ENCODE results near the gene MCF2.
A peak's percentile ranks its signal among the peaks of the same experiment; 100 is the strongest.
"Not testable (repeated sequence)": the region's sequence is repeated elsewhere in the genome, so short reads cannot be mapped to it uniquely, and the experiment has no call there.

Gene MCF2

GRCh38 chrX:139708067-139708466, at the start of gene MCF2:
Gene MCF2, minus strand, starts transcription at chrX:139708167. Its CDS starts 56,423 bp downstream, at chrX:139651744.
- DNase-seq, result no peak

- no peak for DNase-seq
Observed at GRCh38 chrX:139751053-139751452, 43.1 kb upstream of the MCF2 start.

- DNase-seq, result no peak
Observed at GRCh38 chrX:139750390-139750789, 42.4 kb upstream of the MCF2 start.

- DNase-seq, result no peak
Observed at GRCh38 chrX:139739138-139739537, 31.2 kb upstream of the MCF2 start.

GRCh38 chrX:139738581-139738980, 30.6 kb upstream of the MCF2 start:
- DNase-seq, result peak in 1 of 2 experiments; percentile 65

- DNase-seq, result no peak
Observed at GRCh38 chrX:139736151-139736550, 28.2 kb upstream of the MCF2 start.

GRCh38 chrX:139734996-139735395, 27.0 kb upstream of the MCF2 start:
- no peak for DNase-seq

GRCh38 chrX:139725720-139726119, 17.8 kb upstream of the MCF2 start:
- DNase-seq, result no peak

- DNase-seq, result no peak
Observed at GRCh38 chrX:139724626-139725025, 16.7 kb upstream of the MCF2 start.

- no peak for DNase-seq
Observed at GRCh38 chrX:139720979-139721378, 13.0 kb upstream of the MCF2 start.

GRCh38 chrX:139720136-139720535, 12.2 kb upstream of the MCF2 start:
- DNase-seq, result no peak

- no peak for DNase-seq
Observed at GRCh38 chrX:139702658-139703057, 5.3 kb downstream of the MCF2 start.

GRCh38 chrX:139692908-139693307, 15.1 kb downstream of the MCF2 start:
- peak; percentile 58 to 69 for DNase-seq

GRCh38 chrX:139692506-139692849, 15.5 kb downstream of the MCF2 start:
- DNase-seq, result peak in 1 of 2 experiments; percentile 42

GRCh38 chrX:139691843-139692505, 16.0 kb downstream of the MCF2 start:
- peak in 1 of 2 experiments; percentile 42 for DNase-seq

- peak in 1 of 2 experiments; percentile 9 for DNase-seq
Observed at GRCh38 chrX:139691493-139691842, 16.5 kb downstream of the MCF2 start.

GRCh38 chrX:139685175-139685574, 22.8 kb downstream of the MCF2 start:
- not testable (repeated sequence) for DNase-seq

GRCh38 chrX:139680356-139680755, 27.6 kb downstream of the MCF2 start:
- DNase-seq, result no peak

- DNase-seq, result no peak
Observed at GRCh38 chrX:139647597-139647996, 60.4 kb downstream of the MCF2 start.

- DNase-seq, result peak; percentile 39 to 77
Observed at GRCh38 chrX:139642241-139642927, 65.6 kb downstream of the MCF2 start.

- no peak for DNase-seq
Observed at GRCh38 chrX:139640259-139640658, 67.7 kb downstream of the MCF2 start.

- peak; percentile 9 to 63 for DNase-seq
Observed at GRCh38 chrX:139639253-139639652, 68.7 kb downstream of the MCF2 start.

- no peak for DNase-seq
Observed at GRCh38 chrX:139600105-139600504, 107.9 kb downstream of the MCF2 start.

GRCh38 chrX:139596068-139596467, 111.9 kb downstream of the MCF2 start:
- DNase-seq, result no peak

GRCh38 chrX:139585613-139586012, 122.4 kb downstream of the MCF2 start:
- DNase-seq, result no peak

Measured in NCI-H524 (cell line).